HG02798 (cell line): ENCODE results near the gene FAM13B.
"Not testable (repeated sequence)": the region's sequence is repeated elsewhere in the genome, so short reads cannot be mapped to it uniquely, and the experiment has no call there.

Experiments used
- ATAC-seq: cut with Tn5 transposase; IDR thresholded peaks from one replicate; pipeline ENCODE4 v1.9.1; 2021; ENCODE audit warnings: mild to moderate bottlenecking; ENCODE audit not compliant: unreplicated experiment, poor library complexity

The FAM13B gene

GRCh38 chr5:138035605-138036537 is 3.0 kb upstream of the FAM13B start:
- peak; percentile 44 for ATAC-seq

DNA sequence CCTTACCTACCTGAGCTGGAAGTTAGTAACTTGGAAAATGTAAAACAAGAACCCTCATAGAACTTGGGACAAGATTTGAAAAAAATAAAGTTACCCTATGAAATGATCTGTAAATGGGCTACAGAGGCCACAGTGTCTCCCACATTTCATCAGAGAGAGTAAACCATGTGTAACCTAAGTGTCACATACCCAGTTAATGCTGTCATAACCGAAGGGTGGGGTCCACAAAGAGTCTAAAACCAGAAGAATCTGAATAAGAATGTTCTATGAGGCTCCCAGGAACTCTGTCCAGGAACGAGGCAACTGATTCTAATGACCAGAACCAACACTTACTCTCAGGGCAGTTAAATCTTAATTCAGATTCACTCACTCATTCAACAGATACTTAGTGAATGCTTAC is 1.0 kb upstream of the FAM13B start:
- ATAC-seq, result no peak

- ATAC-seq, result peak; percentile 7
Measured at GRCh38 chr5:138033386-138033808, 518 bp upstream of the FAM13B start.

DNA sequence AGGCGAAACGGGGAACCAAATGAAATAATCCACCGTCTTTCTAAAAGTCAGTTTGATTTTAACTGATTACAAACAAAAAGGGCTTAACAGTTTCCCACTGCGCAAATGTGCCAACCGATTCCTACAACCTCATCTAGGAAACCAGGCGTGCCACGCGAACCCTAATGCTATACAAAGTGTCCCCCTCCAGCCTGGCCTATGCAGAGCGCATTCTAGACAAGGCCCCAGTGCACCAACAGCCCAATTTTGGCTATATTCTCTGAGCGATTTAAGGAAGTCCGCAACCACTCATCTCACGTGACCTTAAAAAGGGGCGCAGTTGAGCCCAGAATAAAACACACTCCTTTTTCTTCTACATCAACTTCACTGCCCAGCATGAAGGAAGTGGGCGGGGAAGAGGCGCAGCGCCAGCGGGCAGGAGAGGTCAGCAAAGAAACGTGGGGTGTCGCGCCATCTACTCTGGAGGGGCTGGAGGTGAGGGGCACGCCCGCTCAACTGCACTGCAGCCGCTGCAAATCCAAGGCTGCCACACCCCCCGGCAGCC is 779 bp downstream of the FAM13B start:
- ATAC-seq, result peak; percentile 34

DNA sequence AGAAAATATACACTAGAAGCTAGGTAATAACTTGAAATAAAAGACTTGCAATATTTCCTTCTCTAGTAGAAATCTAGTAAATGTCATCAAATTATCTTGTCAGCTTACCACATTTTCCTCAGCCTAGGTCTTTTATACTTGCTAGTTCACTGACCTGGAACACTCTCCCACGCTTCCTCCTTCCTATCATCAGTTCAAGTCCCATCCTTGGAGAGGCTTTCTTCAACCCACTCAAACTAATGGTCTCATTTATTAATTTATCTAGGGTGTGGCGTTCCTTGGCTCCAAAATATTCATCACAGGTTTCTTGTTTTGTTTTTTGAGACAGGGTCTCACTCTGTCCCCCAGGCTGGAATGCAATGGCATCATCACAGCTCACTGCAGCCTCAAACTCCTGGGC is 2.9 kb downstream of the FAM13B start:
- no peak for ATAC-seq

GRCh38 chr5:138029501-138029900 is 3.4 kb downstream of the FAM13B start:
- ATAC-seq, result no peak

DNA sequence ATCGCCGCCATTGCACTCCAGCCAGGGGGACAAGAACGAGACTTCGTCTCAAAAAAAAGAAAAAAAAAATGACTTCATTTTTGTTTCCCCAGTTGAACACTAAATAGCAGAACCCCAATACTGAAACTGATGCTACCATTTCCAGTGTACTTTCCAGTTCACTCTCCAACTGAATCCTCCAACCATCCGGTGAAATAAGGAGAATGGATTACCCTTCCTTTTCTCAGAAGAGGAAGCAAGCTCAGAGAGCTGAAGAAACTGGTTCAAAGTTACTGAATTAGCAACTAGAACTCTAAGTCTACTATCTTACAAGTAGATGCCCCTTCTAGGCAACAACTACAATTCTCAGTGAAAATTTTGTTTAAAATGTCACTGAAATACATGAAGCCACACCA is 3.9 kb downstream of the FAM13B start:
- ATAC-seq, result no peak

DNA sequence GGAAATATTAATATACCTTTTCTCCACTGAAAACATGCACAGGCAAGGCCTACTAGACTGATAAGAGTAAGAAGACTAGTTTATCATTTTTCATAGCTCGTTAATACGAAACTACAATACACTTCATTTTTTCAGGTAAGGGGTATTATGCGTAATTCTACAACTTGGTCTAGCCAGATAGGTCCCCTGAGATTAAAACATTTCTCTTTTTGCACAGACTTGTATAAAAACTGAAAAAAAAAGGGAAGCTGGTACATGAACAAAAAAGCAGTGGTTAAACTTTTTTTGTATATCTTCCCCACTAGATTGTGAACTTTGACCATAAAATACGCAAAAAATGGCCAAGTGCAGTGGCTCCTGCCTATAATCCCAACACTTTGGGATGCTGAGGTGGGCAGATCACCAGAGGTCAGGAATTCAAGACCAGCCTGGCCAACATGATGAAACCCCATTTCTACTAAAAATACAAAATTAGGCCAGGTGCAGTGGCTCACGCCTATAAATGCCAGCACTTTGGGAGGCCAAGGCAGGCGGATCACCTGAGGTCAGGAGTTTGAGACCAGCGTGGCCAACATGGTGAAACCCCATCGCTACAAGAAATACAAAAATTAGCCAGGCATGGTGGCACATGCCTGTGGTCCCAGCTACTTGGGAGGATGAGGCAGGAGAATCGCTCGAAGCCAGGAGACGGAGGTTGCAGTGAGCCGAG is 4.5 kb downstream of the FAM13B start:
- ATAC-seq, result not testable (repeated sequence)

DNA sequence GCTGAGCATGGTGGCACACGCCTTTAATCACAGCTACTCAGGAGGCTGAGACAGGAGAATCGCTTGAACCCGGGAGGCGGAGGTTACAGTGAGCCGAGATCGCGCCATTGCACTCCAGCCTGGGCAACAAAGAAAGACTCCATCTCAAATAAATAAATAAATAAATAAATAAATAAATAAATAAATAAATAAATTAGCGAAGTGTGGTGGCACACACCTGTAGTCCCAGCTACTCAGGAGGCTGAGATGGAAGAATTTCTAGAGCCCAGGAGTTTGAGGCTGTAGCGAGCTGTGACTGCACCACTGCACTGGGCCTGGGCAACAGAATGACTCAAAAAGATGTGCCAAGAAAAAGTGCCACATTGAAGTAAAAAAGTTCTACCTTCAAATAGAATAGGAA is 6.1 kb downstream of the FAM13B start:
- not testable (repeated sequence) for ATAC-seq

DNA sequence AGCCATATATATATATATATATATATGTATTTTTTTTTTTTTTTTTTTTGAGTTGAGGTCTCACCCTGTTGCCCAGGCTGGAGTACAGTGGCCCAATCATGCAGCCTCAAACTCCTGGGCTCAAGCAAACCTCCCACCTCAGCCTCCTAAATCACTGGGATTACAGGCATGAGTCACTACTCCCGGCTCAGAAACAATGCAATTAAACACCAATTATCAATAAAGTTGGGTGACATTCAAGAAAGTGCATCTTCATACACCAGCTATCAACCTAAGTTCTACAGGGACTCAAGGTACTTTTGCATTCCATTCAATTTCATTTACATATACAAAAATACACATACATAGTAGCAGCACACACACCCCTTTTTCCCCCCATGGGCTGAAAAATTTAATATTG is 7.6 kb downstream of the FAM13B start:
- no peak for ATAC-seq

- no peak for ATAC-seq
Measured at GRCh38 chr5:138024117-138024516, 8.8 kb downstream of the FAM13B start.

- ATAC-seq, result no peak
Measured at GRCh38 chr5:138022912-138023311, 10.0 kb downstream of the FAM13B start.

DNA sequence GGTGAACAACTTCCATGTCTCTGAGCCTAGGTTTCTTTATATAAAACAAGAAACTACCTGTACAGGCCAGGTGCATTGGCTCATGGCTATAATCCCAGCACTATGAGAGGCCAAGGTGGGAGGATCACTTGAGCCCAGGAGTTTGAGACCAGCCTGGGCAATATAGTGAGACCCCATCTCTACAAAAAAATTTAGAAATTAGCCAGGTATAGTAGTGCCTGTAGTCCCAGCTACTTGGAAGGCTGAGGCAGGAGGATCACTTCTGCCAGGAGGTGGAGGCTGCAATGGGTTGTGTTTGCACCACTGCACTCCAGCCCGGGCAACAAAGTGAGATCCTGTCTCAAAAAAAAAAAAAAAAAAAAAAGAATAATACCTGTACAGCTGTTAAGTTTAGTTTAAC is 11.1 kb downstream of the FAM13B start:
- ATAC-seq, result no peak

GRCh38 chr5:138018849-138019248 is 14.0 kb downstream of the FAM13B start:
- ATAC-seq, result no peak

DNA sequence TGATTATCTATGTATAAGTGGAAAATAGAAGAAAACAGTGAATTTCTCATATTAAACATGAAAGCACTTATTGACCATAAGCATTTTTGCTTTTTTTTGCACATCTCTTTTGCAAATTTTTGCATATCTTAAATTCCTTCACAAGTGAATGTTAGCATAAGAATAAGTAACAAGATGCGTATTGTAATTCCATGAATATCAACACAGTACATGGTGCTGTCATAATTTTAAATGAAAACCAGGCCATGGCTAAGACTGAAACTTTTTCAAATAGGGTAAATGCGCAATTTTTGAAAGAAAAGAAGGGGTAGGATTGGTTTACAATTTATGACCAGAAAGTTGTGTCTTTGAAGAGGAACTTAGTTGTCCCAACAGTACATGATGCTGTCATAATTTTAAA is 17.0 kb downstream of the FAM13B start:
- ATAC-seq, result no peak

- no peak for ATAC-seq
Measured at GRCh38 chr5:138011991-138012390, 20.9 kb downstream of the FAM13B start.

- no peak for ATAC-seq
Measured at GRCh38 chr5:138000102-138000723, 32.7 kb downstream of the FAM13B start.

DNA sequence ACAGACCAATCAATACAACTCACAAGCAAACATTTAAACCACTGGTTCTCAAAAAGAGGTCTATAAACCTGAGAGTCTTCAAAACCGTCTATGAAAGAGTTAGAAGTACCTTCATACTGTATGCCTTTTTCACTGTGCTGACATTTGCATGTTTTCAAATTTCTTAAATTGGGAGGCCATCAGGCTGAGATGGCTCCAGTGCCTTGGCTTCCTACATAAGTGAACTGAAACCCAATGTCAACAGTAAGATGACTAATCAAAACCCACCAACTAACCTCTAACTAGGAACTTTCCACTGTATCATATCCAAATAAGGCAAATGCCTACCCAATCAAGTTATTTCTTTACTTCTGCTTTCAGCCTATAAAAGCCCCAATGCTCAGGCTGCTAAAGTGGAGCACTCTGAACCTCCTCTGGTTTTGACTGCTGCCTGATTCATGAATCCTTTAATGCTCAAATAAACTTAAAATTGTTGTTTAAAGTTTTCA is 35.1 kb downstream of the FAM13B start:
- ATAC-seq, result no peak

DNA sequence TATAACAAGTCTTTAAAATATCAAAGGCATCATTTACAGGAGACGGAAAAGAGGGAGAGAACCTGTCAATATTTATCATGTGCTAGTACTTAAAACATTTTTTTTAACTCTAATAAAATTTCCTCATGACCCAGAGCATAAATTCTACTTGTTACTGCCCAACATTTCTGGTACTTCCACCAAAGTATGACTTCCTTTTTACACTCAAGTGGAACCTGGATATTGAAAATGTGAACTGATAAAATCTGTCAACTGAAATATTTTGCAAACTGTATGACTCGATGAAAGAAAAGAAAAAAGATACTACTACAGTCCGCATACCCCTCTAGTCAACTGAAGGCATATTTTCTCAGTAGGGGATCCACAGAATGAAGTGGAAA is 37.1 kb downstream of the FAM13B start:
- ATAC-seq, result no peak

DNA sequence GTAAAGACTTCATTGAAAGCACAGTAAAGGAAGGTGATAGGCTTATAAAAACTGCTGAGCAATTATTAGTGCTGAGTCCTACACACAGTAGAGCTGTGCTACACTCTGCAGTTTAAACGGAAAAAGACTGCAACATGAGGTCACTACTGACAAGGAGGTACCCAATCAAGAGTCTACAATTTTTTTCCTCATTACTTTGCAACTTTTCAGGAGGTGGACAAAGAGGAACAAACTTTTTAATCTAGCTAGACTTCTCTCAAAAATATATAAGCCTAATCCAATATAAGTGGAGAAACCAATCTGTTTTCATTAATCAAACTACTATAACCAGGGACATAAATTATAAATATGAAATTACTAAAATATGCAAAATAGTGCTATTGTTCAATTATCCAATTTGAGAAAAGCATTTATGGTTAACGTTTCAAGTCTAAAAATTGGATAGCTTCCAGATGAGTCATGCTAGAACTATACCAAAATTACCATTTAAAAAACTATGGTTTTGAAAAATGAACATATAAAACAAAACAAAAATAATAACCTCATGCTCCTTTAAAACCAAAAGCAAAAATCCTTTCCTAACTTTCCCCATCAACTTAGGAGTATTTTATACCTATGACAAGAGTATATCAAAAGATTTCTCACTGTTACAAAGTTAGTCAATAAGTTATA is 37.7 kb downstream of the FAM13B start:
- ATAC-seq, result no peak
